ENCODE data around the gene CUL4A. TPM values are rescaled to one million over a fixed set of nuclear protein-coding genes. Genes with fewer than 3 reads are reported as not detected.
A peak's percentile ranks its signal among the peaks of the same experiment; 100 is the strongest.

The CUL4A gene
- total and polyA plus RNA-seq, 2 experiments from 2014 or later, result 67.5 to 195 TPM

DNA sequence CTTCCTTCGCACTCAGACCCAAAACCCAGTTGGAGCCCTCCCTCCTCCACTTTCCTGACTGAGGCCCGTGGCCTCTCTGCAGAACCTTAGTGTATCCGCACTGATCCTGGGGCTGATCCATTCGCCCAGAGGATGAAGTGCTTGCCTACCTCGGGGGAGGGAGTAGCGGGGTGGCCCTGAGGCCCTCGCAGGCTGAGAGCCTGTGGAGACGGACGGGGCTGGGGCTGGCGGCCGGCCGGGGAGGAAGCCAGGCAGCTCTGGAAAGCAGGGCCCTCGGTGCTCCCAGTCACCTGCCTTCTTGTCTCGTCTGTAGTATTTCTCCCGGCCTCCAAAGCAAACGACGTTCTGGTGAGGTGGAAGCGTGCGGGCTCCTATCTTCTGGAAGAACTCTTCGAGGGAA, 49.7 kb upstream of the CUL4A start:
- H3K27me3 ChIP-seq (ENCODE audit: insufficient read depth), result no peaks in the 10 kb centered on the region
- H3K4me3 ChIP-seq, result no peak overlapping the region
- Mint-ChIP-seq H3K4me1 (peaks cover 39% of the 10 kb centered on the region), H3K36me3 (ENCODE audit: low read depth) (no peaks in the 10 kb centered on the region; the same call in 2 of the 3 replicates), H3K4me3 (no peak overlapping the region; the same call in 2 of the 3 replicates), H3K27ac (no peak overlapping the region), H3K27me3 (ENCODE audit: insufficient read depth, low read depth, poor library complexity) (peaks cover 10% of the 10 kb centered on the region), H3K9me3 (peaks cover 3% of the 10 kb centered on the region; the same call in 1 of the 3 replicates)
- no peak overlapping the region for H3K27ac ChIP-seq (ENCODE audit: low read depth)
- DNase-seq (ENCODE audit: low spot score) (no peak), ATAC-seq (peak; percentile 56)
- no peaks in the 10 kb centered on the region for H3K9me2 ChIP-seq (ENCODE audit: insufficient read depth)
- peak overlapping the region; percentile 81 for H2AFZ ChIP-seq
- no peaks in the 10 kb centered on the region for H4K20me1 ChIP-seq (replicated peaks; ENCODE audit: insufficient read depth)
- H3K4me2 ChIP-seq, result no peak overlapping the region
- H3K4me1 ChIP-seq (ENCODE audit: insufficient read depth), result peaks cover 12% of the 10 kb centered on the region; the same call in 1 of the 2 replicates
- H3K79me2 ChIP-seq (replicated peaks; ENCODE audit: insufficient read depth), result no peaks in the 10 kb centered on the region
- no peak for TF ChIP-seq STAT1 (IDR thresholded peaks at IDR 0.05; ENCODE audit: unreplicated experiment)
- TF ChIP-seq NANOG (IDR thresholded peaks at IDR 0.05; ENCODE audit: borderline replicate concordance), result no peak
- TF ChIP-seq JUNB (IDR thresholded peaks at IDR 0.05; ENCODE audit: unreplicated experiment), result no peak
- TF ChIP-seq, protein P1, sequence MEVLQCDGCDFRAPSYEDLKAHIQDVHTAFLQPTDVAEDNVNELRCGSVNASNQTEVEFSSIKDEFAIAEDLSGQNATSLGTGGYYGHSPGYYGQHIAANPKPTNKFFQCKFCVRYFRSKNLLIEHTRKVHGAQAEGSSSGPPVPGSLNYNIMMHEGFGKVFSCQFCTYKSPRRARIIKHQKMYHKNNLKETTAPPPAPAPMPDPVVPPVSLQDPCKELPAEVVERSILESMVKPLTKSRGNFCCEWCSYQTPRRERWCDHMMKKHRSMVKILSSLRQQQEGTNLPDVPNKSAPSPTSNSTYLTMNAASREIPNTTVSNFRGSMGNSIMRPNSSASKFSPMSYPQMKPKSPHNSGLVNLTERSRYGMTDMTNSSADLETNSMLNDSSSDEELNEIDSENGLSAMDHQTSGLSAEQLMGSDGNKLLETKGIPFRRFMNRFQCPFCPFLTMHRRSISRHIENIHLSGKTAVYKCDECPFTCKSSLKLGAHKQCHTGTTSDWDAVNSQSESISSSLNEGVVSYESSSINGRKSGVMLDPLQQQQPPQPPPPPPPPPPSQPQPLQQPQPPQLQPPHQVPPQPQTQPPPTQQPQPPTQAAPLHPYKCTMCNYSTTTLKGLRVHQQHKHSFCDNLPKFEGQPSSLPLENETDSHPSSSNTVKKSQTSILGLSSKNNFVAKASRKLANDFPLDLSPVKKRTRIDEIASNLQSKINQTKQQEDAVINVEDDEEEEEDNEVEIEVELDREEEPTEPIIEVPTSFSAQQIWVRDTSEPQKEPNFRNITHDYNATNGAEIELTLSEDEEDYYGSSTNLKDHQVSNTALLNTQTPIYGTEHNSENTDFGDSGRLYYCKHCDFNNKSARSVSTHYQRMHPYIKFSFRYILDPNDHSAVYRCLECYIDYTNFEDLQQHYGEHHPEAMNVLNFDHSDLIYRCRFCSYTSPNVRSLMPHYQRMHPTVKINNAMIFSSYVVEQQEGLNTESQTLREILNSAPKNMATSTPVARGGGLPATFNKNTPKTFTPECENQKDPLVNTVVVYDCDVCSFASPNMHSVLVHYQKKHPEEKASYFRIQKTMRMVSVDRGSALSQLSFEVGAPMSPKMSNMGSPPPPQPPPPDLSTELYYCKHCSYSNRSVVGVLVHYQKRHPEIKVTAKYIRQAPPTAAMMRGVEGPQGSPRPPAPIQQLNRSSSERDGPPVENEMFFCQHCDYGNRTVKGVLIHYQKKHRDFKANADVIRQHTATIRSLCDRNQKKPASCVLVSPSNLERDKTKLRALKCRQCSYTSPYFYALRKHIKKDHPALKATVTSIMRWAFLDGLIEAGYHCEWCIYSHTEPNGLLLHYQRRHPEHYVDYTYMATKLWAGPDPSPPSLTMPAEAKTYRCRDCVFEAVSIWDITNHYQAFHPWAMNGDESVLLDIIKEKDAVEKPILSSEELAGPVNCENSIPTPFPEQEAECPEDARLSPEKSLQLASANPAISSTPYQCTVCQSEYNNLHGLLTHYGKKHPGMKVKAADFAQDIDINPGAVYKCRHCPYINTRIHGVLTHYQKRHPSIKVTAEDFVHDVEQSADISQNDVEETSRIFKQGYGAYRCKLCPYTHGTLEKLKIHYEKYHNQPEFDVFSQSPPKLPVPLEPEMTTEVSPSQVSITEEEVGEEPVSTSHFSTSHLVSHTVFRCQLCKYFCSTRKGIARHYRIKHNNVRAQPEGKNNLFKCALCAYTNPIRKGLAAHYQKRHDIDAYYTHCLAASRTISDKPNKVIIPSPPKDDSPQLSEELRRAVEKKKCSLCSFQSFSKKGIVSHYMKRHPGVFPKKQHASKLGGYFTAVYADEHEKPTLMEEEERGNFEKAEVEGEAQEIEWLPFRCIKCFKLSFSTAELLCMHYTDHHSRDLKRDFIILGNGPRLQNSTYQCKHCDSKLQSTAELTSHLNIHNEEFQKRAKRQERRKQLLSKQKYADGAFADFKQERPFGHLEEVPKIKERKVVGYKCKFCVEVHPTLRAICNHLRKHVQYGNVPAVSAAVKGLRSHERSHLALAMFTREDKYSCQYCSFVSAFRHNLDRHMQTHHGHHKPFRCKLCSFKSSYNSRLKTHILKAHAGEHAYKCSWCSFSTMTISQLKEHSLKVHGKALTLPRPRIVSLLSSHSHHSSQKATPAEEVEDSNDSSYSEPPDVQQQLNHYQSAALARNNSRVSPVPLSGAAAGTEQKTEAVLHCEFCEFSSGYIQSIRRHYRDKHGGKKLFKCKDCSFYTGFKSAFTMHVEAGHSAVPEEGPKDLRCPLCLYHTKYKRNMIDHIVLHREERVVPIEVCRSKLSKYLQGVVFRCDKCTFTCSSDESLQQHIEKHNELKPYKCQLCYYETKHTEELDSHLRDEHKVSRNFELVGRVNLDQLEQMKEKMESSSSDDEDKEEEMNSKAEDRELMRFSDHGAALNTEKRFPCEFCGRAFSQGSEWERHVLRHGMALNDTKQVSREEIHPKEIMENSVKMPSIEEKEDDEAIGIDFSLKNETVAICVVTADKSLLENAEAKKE (CRISPR knock-in tag; IDR thresholded peaks at IDR 0.05), result no peak
- TF ChIP-seq, protein P2, sequence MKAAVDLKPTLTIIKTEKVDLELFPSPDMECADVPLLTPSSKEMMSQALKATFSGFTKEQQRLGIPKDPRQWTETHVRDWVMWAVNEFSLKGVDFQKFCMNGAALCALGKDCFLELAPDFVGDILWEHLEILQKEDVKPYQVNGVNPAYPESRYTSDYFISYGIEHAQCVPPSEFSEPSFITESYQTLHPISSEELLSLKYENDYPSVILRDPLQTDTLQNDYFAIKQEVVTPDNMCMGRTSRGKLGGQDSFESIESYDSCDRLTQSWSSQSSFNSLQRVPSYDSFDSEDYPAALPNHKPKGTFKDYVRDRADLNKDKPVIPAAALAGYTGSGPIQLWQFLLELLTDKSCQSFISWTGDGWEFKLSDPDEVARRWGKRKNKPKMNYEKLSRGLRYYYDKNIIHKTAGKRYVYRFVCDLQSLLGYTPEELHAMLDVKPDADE (IDR thresholded peaks at IDR 0.05), result no peak
- TF ChIP-seq, protein P3, sequence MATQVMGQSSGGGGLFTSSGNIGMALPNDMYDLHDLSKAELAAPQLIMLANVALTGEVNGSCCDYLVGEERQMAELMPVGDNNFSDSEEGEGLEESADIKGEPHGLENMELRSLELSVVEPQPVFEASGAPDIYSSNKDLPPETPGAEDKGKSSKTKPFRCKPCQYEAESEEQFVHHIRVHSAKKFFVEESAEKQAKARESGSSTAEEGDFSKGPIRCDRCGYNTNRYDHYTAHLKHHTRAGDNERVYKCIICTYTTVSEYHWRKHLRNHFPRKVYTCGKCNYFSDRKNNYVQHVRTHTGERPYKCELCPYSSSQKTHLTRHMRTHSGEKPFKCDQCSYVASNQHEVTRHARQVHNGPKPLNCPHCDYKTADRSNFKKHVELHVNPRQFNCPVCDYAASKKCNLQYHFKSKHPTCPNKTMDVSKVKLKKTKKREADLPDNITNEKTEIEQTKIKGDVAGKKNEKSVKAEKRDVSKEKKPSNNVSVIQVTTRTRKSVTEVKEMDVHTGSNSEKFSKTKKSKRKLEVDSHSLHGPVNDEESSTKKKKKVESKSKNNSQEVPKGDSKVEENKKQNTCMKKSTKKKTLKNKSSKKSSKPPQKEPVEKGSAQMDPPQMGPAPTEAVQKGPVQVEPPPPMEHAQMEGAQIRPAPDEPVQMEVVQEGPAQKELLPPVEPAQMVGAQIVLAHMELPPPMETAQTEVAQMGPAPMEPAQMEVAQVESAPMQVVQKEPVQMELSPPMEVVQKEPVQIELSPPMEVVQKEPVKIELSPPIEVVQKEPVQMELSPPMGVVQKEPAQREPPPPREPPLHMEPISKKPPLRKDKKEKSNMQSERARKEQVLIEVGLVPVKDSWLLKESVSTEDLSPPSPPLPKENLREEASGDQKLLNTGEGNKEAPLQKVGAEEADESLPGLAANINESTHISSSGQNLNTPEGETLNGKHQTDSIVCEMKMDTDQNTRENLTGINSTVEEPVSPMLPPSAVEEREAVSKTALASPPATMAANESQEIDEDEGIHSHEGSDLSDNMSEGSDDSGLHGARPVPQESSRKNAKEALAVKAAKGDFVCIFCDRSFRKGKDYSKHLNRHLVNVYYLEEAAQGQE (IDR thresholded peaks at IDR 0.05; ENCODE audit: unreplicated experiment), result no peak
- no peak for TF ChIP-seq EZH2phosphoT487 (IDR thresholded peaks at IDR 0.05; ENCODE audit: unreplicated experiment)
- no peak for TF ChIP-seq ZNF331 (CRISPR knock-in tag; IDR thresholded peaks at IDR 0.05; ENCODE audit: low read depth)
- TF ChIP-seq, protein P4, sequence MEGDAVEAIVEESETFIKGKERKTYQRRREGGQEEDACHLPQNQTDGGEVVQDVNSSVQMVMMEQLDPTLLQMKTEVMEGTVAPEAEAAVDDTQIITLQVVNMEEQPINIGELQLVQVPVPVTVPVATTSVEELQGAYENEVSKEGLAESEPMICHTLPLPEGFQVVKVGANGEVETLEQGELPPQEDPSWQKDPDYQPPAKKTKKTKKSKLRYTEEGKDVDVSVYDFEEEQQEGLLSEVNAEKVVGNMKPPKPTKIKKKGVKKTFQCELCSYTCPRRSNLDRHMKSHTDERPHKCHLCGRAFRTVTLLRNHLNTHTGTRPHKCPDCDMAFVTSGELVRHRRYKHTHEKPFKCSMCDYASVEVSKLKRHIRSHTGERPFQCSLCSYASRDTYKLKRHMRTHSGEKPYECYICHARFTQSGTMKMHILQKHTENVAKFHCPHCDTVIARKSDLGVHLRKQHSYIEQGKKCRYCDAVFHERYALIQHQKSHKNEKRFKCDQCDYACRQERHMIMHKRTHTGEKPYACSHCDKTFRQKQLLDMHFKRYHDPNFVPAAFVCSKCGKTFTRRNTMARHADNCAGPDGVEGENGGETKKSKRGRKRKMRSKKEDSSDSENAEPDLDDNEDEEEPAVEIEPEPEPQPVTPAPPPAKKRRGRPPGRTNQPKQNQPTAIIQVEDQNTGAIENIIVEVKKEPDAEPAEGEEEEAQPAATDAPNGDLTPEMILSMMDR (conservative IDR thresholded peaks at IDR 0.05; ENCODE audit: low read depth in 2 of 2), result no peak
- TF ChIP-seq CREB1 (CRISPR knock-in tag; IDR thresholded peaks at IDR 0.05; ENCODE audit: low read depth), result no peak
- TF ChIP-seq POLR2AphosphoS5 (IDR thresholded peaks at IDR 0.05; ENCODE audit: low read depth), result no peak
- no peak for TF ChIP-seq EZH2 (IDR thresholded peaks at IDR 0.05; ENCODE audit: low read depth, unreplicated experiment)
- no peak for TF ChIP-seq ZNF114 (CRISPR knock-in tag; IDR thresholded peaks at IDR 0.05)
- H3K36me3 ChIP-seq (ENCODE audit: insufficient read depth), result no peaks in the 10 kb centered on the region
- 0 out of 2 replicates have a peak, but pooled peaks cover under 1% of the 10 kb centered on the region for H3F3A ChIP-seq (replicated peaks; ENCODE audit: low read depth)
